ENCODE results near the gene ESRRG.
"Not testable (repeated sequence)": the region's sequence is repeated elsewhere in the genome, so short reads cannot be mapped to it uniquely, and the experiment has no call there.

The ESRRG gene

GRCh38 chr1:216723274-216723780 lies at the start of gene ESRRG:
ESRRG (minus strand) TSS chr1:216723429; CDS start chr1:216723299, 130 bp downstream.
- DNase-seq = no peak

DNA sequence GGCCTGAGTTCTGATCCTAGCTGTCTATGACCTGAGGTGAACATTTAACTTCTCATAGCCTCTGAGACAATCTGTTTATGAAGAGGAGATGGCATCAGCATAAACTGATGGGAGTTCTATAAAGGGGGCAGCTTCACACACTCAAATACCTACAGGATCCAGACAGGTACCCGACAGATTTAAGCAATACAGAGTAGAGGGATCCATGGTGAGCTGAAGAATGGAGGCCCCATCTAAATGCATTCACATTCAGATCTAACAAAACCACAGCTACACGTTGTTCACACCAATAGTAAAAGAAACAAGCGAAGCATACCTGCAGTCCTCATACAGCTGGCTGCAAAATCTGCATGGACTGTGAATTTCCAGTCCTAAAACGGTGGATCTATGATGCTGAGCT lies 48.7 kb upstream of the ESRRG start:
- no peak for DNase-seq

DNA sequence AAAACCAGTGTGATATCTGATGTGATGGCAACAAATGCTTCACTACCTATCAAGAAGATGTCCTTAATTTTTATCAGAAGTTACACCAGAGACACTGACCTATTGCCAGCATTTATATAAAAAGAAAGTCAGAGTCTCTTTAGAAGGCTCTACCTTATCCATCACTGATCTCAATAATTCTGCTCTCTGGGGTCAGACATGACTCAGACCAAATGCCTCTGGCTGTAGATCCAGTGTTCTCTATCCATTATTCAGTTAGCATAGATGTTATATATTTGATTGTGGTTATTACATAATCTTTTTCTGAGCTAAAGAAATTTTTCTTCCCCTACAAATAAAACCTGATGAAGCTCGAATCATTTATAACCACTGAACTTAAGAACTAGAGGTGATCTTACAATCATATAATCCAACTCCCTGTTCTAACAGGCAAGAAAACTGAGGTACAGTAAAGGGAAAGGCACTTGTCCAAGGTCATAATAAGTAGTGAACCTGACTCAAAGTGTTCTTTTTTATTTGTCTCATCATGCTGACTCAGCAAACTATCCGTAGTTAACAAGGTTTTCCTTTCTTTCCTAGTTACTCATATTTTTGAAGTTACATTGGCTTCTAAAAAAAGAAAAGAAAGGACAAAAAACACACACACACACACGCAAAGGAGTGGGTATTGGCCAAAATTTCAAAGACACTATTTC lies 43.6 kb upstream of the ESRRG start:
- DNase-seq = no peak

DNA sequence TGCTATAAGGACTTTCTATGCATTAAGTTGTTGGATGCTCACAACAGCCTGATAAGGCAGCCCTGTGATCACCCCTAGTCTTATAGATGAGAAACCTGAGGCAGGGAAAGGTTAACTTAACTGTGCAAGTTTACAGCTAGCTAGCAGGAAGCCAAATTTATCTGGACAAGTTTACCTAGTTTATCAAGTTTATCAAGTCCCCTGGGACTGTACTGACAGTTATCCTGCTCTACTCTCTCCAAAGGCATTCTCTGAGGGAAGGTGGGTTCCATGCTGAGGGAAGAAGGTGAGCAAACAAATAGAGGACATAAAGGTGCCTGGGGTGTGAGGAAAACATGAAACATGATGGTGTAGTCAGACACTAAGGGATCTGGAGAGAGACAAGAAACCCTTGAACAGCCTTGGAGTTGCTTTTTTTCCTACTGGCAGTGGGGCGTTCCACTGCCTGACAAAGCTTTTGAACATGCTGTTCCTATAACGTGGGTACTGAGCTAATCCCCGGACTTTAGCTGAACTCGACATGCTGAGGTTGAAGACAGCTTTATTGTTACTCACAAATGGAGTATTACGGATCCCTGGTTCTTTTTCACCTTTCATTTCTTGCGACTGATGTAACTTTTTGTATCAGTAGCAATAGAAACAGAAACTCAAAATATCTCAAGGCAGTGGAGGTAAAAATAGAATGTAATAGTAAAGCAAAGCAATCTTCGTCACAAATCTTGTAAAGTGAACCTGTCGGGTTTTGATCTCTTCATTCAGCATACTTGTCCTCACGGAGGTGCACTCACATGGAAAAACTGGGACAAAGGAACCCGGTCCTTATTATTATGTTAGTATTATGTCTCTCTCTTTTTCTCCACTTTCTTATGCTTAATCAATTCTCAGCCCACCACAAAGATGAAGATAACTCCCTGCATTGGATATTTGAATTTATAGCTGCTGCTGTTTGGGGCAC lies 42.4 kb upstream of the ESRRG start:
- DNase-seq = no peak

- no peak for DNase-seq
These were observed 34.9 kb upstream of the ESRRG start for GRCh38 chr1:216758161-216758560.

- no peak for DNase-seq
These were observed 33.9 kb upstream of the ESRRG start for GRCh38 chr1:216757110-216757509.

DNA sequence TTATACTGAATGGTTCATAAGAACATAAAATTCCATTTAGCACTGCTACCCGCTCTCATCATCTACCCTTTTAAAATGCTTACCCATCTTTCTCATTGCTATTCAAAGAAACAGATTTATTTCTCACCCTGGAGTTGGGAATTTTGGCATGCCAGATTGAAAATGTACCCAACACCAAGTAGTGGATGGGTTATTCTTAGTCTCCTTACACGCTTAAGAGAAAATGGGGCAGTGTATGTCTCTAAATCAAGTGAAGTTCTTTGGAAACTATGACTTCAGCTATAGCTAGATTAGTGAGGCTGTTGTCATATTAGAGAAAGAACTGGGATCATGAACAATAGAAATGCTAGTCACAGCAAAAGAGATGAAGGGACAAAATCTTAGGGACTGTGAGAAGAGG lies 27.7 kb upstream of the ESRRG start:
- DNase-seq = no peak

DNA sequence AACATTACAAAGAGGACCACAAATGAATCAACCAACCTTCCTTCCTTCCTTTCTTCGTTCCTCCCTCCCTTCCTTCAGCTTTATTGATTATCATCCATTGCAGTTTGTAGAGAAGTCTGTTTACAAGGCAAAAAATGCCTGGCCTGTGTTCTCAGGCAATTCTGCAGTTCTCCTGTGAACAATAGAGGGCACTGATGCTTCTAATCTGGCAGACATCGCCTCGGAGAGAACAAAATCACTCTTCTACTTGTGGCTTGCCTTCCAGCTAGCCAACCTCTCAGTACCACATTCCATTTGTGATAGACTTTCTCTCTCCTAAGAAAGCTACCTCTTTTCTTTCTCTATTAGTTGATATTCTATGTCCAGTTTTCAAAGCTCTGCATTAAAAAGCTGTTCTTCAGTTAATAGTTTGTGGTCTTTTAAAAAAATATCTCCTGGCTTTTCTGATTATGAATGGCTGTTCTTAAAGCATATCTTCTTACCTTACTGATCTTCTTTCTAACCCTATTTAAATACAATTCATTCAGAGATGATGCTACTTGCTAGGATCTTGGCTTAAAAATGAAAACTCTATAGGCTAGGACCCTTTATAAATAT lies 26.9 kb upstream of the ESRRG start:
- no peak for DNase-seq

DNA sequence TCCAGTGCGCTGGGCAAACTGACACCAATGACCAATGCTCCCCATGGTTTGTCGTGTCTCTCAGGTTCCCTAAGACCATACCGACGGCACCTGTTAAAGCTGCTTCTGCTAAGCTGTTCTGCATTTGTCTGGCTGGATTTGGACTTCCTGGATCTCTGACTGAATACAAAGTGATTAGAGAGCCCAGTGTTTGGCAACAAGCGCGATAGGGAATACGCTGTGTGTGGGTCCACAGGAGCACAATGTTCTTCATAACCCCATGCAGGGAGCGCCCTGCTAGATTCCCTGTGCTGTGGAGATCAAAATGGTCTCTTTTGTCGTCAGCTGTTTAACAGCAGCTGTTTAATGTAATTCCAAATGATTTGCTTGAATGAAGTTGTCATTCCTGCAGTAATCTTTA lies 26.0 kb upstream of the ESRRG start:
- no peak for DNase-seq

DNA sequence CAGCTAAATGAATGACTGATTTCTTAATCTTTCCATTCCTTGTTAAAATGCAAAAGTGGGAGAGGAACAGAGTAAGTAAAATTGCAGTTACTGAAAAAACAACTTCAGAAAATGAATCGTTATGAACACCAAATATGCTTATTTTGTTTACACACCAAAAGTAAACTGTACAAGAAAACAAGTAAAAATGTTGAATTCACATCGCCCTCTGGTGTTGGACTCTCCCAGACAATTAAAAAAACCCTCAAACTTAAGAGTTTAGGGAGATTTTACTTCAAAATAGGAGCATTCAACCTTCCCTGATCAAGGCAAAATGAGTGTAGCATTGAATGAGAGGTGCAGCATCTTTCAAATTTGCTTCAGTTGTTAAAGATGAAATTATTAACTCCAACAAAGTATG lies 19.4 kb upstream of the ESRRG start:
- DNase-seq = no peak

GRCh38 chr1:216740331-216740730 lies 17.1 kb upstream of the ESRRG start:
- DNase-seq = no peak

- DNase-seq = no peak
These were observed 16.6 kb upstream of the ESRRG start for GRCh38 chr1:216739793-216740192.

DNA sequence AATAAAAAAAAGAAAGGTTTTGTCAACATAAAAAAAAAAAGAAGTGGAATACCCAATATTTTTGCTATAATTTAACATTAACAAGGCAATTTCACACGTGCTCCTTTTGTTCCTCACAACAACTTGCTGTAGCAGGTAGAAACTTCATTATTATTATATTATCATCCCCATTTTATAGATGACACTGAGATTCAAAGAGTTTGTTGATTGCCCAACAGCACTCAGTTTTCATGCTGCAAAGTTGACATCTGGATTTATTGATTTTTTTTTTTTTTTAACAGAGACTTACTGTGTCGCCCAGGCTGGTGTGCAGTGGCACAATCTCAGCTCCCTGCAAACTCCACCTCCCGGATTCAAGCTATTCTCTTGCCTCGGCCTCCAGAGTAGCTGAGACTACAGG lies 8.9 kb upstream of the ESRRG start:
- DNase-seq = no peak

GRCh38 chr1:216731562-216731961 lies 8.3 kb upstream of the ESRRG start:
- no peak for DNase-seq

GRCh38 chr1:216726435-216726834 lies 3.2 kb upstream of the ESRRG start:
- no peak for DNase-seq

DNA sequence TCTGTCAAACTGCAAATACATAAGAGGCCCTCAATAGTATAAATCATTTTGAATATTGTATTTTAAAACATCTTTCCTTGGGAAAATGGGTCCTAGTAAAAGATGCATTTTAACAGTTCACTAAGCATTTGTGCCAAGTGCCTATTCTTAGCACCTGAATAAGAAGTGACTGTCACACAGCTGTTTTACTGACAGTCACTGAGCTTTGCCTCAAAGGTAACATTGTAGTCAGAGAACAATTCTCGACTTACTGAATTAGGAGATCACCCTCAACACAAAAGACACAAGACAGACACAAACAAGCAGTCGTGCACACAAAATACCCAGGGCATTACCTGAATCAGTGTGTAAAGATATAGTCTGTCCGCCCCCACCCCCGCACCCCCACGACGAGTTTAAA lies 408 bp downstream of the ESRRG start:
- no peak for DNase-seq

- no peak for DNase-seq
These were observed 1.4 kb downstream of the ESRRG start for GRCh38 chr1:216721863-216722262.

DNA sequence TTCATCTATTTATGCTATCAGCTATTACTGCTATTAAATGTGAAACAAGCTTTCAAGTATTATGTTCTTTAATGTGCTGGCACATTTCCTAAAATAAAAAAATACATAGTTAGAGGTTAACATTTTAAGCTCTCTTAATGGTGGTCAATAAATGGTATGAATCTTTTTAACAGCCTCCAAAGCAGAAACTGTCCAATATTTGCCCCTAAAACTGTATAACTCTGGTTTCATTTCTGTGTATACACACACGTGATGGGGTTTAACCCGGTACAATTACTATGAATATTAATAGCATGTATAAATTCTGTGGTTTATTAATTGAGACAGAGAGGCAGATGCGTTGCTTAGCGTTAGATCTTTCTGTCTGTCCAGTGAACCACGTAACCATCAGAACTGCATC lies 2.2 kb downstream of the ESRRG start:
- no peak for DNase-seq

- DNase-seq = no peak
These were observed 11.5 kb downstream of the ESRRG start for GRCh38 chr1:216711712-216712111.

GRCh38 chr1:216710598-216711333 lies 12.5 kb downstream of the ESRRG start:
- DNase-seq = no peak

DNA sequence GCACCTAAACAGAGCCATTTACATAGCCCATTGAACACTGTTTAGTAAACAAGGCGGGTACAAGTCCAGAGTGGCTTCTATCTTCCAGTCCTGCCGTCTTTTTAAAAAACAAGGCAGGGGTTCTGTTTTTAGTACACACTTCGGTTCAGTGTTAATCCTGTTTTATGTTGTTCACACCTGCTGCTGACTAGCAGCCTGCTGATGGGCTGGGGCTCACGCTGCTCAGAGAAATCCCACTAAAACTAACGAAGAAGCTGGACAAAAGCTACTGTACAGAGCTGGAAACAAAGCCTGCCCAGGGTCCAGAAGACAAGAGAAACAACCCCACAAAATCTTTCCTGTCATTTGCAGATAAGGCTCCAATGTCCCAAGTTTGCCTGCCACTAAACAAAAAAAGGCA lies 13.2 kb downstream of the ESRRG start:
- DNase-seq = no peak

GRCh38 chr1:216705676-216706075 lies 17.6 kb downstream of the ESRRG start:
- DNase-seq = no peak

DNA sequence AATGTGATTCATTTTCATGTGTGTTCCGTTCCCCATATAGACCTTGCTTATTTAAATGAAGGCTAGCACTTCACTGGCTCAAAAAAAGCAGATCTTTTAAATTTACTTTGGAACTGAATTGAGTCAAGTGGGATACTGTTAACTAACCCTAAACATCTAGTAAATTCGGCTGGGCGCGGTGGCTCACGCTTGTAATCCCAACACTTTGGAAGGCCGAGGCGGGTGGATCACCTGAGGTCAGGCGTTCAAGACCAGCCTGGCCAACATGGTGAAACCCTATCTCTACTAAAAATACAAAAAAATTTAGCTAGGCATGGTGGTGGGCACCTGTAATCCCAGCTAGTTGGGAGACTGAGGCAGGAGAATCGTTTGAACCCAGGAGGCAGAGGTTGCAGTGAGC lies 19.2 kb downstream of the ESRRG start:
- DNase-seq = not testable (repeated sequence)

Measured in stimulated activated CD4-positive, alpha-beta T cell treated with anti-CD3 and anti-CD28 coated beads, Interleukin-2, amount 100 ng/mL, for 48 hours (primary cell).